Mucosa of rectum (tissue), 2 donors: ENCODE measurements around the gene POLN.

Experiments used
- H3K27ac ChIP-seq, 2 donors: one replicate each; pipeline ENCODE4 v1.7.0; 2013; ENCODE audit warnings: inconsistent platforms in 2 of 2, low read depth in 2 of 2, low read length in 2 of 2
- H3K27me3 ChIP-seq, 2 donors: one replicate each; pipeline ENCODE4 v1.7.0; 2013; ENCODE audit warnings: low read length in 2 of 2; ENCODE audit not compliant: control insufficient read depth in 2 of 2, insufficient read depth in 2 of 2
- H3K36me3 ChIP-seq, 2 donors: one replicate each; pipeline ENCODE4 v1.7.0; 2013; ENCODE audit warnings: low read length in 2 of 2; ENCODE audit not compliant: control insufficient read depth in 2 of 2, insufficient read depth in 2 of 2
- H3K4me1 ChIP-seq, 2 donors: one replicate each; pipeline ENCODE4 v1.7.0; 2013; ENCODE audit warnings: low read length in 2 of 2, mild to moderate bottlenecking in 1 of 2; ENCODE audit not compliant: control insufficient read depth in 2 of 2, insufficient read depth in 2 of 2
- H3K4me3 ChIP-seq, 2 donors: one replicate each; pipeline ENCODE4 v1.7.0; 2013; ENCODE audit warnings: low read length in 2 of 2
- H3K9ac ChIP-seq, 2 donors: one replicate each; pipeline ENCODE4 v1.7.0; 2013; ENCODE audit warnings: low read length in 2 of 2, low read depth in 1 of 2, mild to moderate bottlenecking in 1 of 2
- H3K9me3 ChIP-seq, 2 donors: one replicate each; pipeline ENCODE4 v1.7.0; 2013; ENCODE audit warnings: low read length in 2 of 2; ENCODE audit not compliant: control insufficient read depth in 2 of 2
- donor health status: healthy.
- donor health status: Normal muscosa, but diverticular disease.

POLN gene

GRCh38 chr4:2178986-2179385 lies 62.9 kb downstream of the POLN start:
- Histone ChIP-seq H3K4me1 (peaks cover 0 to 4% of the 10 kb centered on the region in 2 donors), H3K36me3 (no peaks in the 10 kb centered on the region), H3K27ac (no peak overlapping the region)

GRCh38 chr4:2177443-2178093 lies 64.4 kb downstream of the POLN start:
- H3K4me1 ChIP-seq: peaks cover 0 to 4% of the 10 kb centered on the region in 2 donors
- no peak overlapping the region for H3K9ac ChIP-seq
- H3K36me3 ChIP-seq: no peaks in the 10 kb centered on the region
- no peak overlapping the region for H3K27ac ChIP-seq
- H3K9me3 ChIP-seq: no peaks in the 10 kb centered on the region
- no peak overlapping the region for H3K4me3 ChIP-seq
- H3K27me3 ChIP-seq: no peaks in the 10 kb centered on the region

More at GRCh38 chr4:2178986-2179385, 62.9 kb downstream of the POLN start:
- H3K9me3 ChIP-seq: no peaks in the 10 kb centered on the region
- H3K9ac ChIP-seq: no peak overlapping the region
- no peaks in the 10 kb centered on the region for H3K27me3 ChIP-seq
- H3K4me3 ChIP-seq: no peak overlapping the region

- H3K27me3 ChIP-seq: no peaks in the 10 kb centered on the region
- peaks cover 0 to 4% of the 10 kb centered on the region in 2 donors for H3K4me1 ChIP-seq
- no peaks in the 10 kb centered on the region for H3K36me3 ChIP-seq
- H3K9me3 ChIP-seq: no peaks in the 10 kb centered on the region
- no peak overlapping the region for H3K9ac ChIP-seq
- H3K4me3 ChIP-seq: no peak overlapping the region
- no peak overlapping the region for H3K27ac ChIP-seq
These were observed 65.8 kb downstream of the POLN start for GRCh38 chr4:2175990-2176698.

GRCh38 chr4:2174061-2174460 lies 67.9 kb downstream of the POLN start:
- no peaks in the 10 kb centered on the region for H3K27me3 ChIP-seq

GRCh38 chr4:2172627-2173231 lies 69.2 kb downstream of the POLN start:
- no peak overlapping the region for H3K9ac ChIP-seq
- no peaks in the 10 kb centered on the region for H3K4me1 ChIP-seq
- H3K4me3 ChIP-seq: no peak overlapping the region
- no peak overlapping the region for H3K27ac ChIP-seq
- H3K27me3 ChIP-seq: no peaks in the 10 kb centered on the region
- no peaks in the 10 kb centered on the region for H3K36me3 ChIP-seq
- no peaks in the 10 kb centered on the region for H3K9me3 ChIP-seq

More at GRCh38 chr4:2174061-2174460, 67.9 kb downstream of the POLN start:
- Histone ChIP-seq H3K36me3 (no peaks in the 10 kb centered on the region), H3K4me3 (no peak overlapping the region), H3K9me3 (no peaks in the 10 kb centered on the region), H3K4me1 (no peaks in the 10 kb centered on the region), H3K27ac (no peak overlapping the region), H3K9ac (no peak overlapping the region)

GRCh38 chr4:2172161-2172560 lies 69.8 kb downstream of the POLN start:
- Histone ChIP-seq H3K4me3 (no peak overlapping the region), H3K27me3 (no peaks in the 10 kb centered on the region), H3K36me3 (no peaks in the 10 kb centered on the region), H3K9ac (no peak overlapping the region), H3K4me1 (no peaks in the 10 kb centered on the region), H3K27ac (no peak overlapping the region), H3K9me3 (no peaks in the 10 kb centered on the region)

- H3K4me1 ChIP-seq: peaks cover 2 to 11% of the 10 kb centered on the region in 2 donors
- H3K27me3 ChIP-seq: no peaks in the 10 kb centered on the region
- no peaks in the 10 kb centered on the region for H3K9me3 ChIP-seq
- no peaks in the 10 kb centered on the region for H3K36me3 ChIP-seq
- H3K4me3 ChIP-seq: no peak overlapping the region
- no peak overlapping the region for H3K27ac ChIP-seq
- H3K9ac ChIP-seq: no peak overlapping the region
These were observed 73.2 kb downstream of the POLN start for GRCh38 chr4:2168469-2169319.

GRCh38 chr4:2166253-2166652 lies 75.7 kb downstream of the POLN start:
- H3K27me3 ChIP-seq: no peaks in the 10 kb centered on the region
- H3K9ac ChIP-seq: no peak overlapping the region
- no peak overlapping the region for H3K27ac ChIP-seq
- H3K4me1 ChIP-seq: peaks cover 7 to 14% of the 10 kb centered on the region in 2 donors
- H3K4me3 ChIP-seq: no peak overlapping the region
- no peaks in the 10 kb centered on the region for H3K36me3 ChIP-seq
- H3K9me3 ChIP-seq: no peaks in the 10 kb centered on the region

GRCh38 chr4:2165391-2165790 lies 76.5 kb downstream of the POLN start:
- Histone ChIP-seq H3K9me3 (no peaks in the 10 kb centered on the region), H3K27ac (no peak overlapping the region), H3K27me3 (no peaks in the 10 kb centered on the region), H3K36me3 (no peaks in the 10 kb centered on the region), H3K4me1 (peaks cover 7 to 14% of the 10 kb centered on the region in 2 donors), H3K9ac (no peak overlapping the region), H3K4me3 (no peak overlapping the region)
